BJ (cell line): ENCODE data around the gene TLDC2. TPM values are rescaled to one million over a fixed set of nuclear protein-coding genes. Genes with fewer than 3 reads are reported as not detected.

Experiments
- CTCF ChIA-PET: fragments of 350-600 bp; formaldehyde crosslinking; extraction: SDS; loops from one replicate; lab custom pipeline; 2021; ENCODE audit warnings: antibody characterized with exemption, inconsistent platforms; lab: Yijun Ruan, JAX
- POLR2A ChIA-PET: fragments of 300-600 bp; sonication (Branson Sonifier 250); formaldehyde crosslinking; extraction: SDS; loops from one replicate; lab custom pipeline; 2021; ENCODE audit warnings: antibody characterized with exemption; lab: Charles Lee
- DNase-seq: peaks from one replicate; pipeline ENCODE4 v3.0.0-alpha.2; 2011; ENCODE audit warnings: low read depth
- H3K27me3 ChIP-seq: 2 replicates; pipeline ENCODE4 v1.6.0; 2011; ENCODE audit warnings: low read length; ENCODE audit not compliant: control insufficient read depth, insufficient read depth
- H3K36me3 ChIP-seq: 2 replicates; pipeline ENCODE4 v1.5.1; 2011; ENCODE audit warnings: low read length; ENCODE audit not compliant: control insufficient read depth, insufficient read depth
- H3K4me3 ChIP-seq: 2 replicates; pipeline ENCODE4 v1.5.1; 2011; ENCODE audit warnings: low read depth, mild to moderate bottlenecking, control low read depth, low read length
- polyA minus RNA-seq: library from RNA; depleted of rRNA, polyadenylated mRNA; stranded (reverse); fragments of >200 nt; gene quantifications from 2 replicates; pipeline ENCODE4 v1.2.3, GENCODE V29; 2011; rRNA and poly(A)+ RNA removed
- polyA plus RNA-seq: library from polyadenylated mRNA; depleted of rRNA; stranded (reverse); fragments of >200 nt; gene quantifications from 2 replicates; pipeline ENCODE4 v1.2.3, GENCODE V29; 2011; rRNA removed
- TF ChIP-seq, protein P1 (sequence below): IDR thresholded peaks from 2 replicates; pipeline ENCODE4 v1.5.1; 2011; ENCODE audit warnings: low read depth, mild to moderate bottlenecking, control low read depth, inconsistent platforms, low read length, moderate library complexity; ENCODE audit not compliant: insufficient read depth

TLDC2 gene
- polyA plus RNA-seq (0.37 and 0.54 TPM in 2 replicates), polyA minus RNA-seq (0.36 TPM in 1 of 2 replicates, not detected in the other)

DNA sequence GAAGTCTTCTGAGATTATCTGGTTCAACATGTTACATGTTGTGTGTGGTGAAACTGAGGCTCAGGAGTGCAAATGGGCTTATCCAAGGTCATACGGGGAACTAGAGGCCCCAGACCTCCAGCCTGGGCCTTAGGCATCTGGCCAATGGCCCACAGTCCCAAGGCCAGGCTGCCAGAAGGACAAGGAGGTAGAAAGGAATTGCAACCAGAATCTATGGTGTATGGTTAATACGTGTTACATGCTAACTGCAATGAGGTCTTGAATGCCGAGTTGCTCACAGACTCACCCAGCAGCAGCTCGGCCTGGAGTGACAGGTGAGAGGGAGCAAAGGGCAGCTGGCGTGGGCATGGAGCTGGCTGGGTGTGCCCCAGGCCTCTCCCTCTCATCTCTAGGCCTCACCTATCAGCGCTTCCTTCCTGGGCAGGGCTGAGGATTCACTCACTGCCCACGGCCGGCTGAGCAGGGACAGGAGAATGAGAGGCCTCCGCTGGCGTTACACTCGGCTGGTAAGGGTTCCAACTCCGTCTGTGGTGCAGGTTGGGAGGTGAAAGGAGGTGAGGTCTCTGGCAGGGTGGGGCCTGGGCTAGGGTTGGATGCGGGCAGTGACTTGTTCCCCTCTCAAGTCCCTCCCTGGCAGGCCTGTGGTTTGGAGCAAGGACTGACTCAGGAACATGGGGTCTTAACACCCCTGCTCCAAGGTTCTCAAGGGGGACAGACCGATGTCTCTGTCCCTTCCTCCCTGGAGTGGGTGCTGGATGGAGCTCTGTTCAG lies at the start of gene TLDC2:
TLDC2 (plus strand) TSS at position 437 of the 771 bp plus-strand sequence; CDS start at position 474, 37 bp downstream.
- POLR2A ChIA-PET = interaction anchor here (0.7 kb wide), 1 partner anchor 40 kb away, joined by 14 read pairs; no protein-coding TSS in a partner anchor
- TF ChIP-seq, protein P1, sequence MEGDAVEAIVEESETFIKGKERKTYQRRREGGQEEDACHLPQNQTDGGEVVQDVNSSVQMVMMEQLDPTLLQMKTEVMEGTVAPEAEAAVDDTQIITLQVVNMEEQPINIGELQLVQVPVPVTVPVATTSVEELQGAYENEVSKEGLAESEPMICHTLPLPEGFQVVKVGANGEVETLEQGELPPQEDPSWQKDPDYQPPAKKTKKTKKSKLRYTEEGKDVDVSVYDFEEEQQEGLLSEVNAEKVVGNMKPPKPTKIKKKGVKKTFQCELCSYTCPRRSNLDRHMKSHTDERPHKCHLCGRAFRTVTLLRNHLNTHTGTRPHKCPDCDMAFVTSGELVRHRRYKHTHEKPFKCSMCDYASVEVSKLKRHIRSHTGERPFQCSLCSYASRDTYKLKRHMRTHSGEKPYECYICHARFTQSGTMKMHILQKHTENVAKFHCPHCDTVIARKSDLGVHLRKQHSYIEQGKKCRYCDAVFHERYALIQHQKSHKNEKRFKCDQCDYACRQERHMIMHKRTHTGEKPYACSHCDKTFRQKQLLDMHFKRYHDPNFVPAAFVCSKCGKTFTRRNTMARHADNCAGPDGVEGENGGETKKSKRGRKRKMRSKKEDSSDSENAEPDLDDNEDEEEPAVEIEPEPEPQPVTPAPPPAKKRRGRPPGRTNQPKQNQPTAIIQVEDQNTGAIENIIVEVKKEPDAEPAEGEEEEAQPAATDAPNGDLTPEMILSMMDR = no peak
- no peak for DNase-seq
- H3K27me3 ChIP-seq = peaks cover 2% of the 10 kb centered on the region; the same call in 1 of the 2 replicates
- CTCF ChIA-PET = interaction anchor here (1.1 to 1.9 kb wide), 3 partner anchors 9 to 12 kb away, joined by 3 to 7 read pairs (median 3); a partner anchor contains a TSS
- H3K36me3 ChIP-seq = no peaks in the 10 kb centered on the region
- no peak within 1 kb of the TSS for H3K4me3 ChIP-seq

DNA sequence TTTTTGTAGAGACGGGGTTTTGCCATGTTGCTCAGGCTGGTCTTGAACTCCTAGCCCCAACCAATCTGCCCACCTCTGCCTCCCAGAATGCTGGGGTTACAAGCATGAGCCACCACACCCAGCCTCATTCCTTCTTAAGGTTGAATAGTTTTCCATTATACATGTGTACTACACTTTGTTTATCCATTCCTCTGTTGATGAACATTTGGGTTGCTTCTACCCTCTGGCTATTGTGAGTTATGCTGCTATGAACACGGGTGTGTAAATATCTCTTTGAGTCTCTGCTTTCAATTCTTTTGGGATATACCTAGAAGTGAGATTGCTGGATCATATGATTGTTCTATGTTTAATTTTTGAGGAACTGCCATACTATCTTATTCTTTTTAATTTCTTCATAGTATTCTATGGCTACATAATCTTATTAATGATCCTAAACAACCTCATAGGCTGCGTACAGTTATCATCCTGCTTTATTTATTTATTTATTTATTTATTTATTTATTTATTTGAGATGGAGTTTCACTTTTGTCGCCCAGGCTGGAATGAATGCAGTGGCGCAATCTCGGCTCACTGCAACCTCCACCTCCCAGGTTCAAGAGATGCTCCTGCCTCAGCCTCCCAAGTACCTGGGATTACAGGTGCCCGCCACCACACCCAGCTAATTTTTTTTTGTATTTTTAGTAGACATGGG lies 49.2 kb upstream of the TLDC2 start:
- H3K27me3 ChIP-seq = no peaks in the 10 kb centered on the region
- ChIA-PET POLR2A (no interaction called here), CTCF (interaction anchor here (1.5 kb wide), 1 partner anchor 38 kb away, joined by 3 read pairs; no protein-coding TSS in a partner anchor)
- H3K4me3 ChIP-seq = no peak overlapping the region
- no peak for DNase-seq
- TF ChIP-seq, protein P1 = no peak
- H3K36me3 ChIP-seq = peaks cover 17% of the 10 kb centered on the region

DNA sequence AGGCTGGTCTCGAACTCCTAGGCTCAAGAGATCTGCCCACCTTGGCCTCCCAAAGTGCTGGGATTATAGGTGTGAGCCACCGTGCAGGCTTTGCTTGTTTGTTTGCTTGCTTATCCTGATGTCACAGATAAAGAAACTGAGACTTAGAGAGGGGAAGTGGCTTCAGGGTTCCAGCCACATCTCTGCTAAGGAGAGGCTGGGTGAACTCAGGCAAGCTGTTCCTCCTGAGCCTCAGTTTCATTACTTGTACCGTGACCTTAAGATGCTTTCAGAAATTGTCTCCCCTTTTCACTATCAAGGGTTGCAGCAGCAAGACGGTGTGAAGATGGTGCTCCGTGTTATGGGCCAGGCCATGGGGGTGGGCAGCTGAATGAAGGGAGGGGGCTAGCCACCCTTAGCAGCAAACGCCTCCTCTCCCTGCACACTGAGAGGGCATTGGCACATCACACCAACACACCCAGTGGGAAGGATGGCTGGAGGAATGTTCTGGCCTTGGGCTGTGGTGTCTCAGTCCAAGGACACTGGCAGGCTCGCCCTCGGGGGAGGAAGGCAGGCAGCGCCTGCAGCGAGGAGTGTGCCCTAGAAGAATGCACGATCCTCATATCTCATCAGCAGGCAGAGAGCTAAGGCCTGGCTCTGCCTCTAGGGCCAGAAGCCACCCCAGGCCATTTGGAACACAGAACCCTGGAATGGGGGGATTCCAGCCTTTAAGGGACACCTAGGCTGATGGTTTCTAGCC lies 48.2 kb upstream of the TLDC2 start:
- ChIA-PET POLR2A (no interaction called here), CTCF (no interaction called here)
- TF ChIP-seq, protein P1 = no peak
- no peak overlapping the region for H3K4me3 ChIP-seq
- no peak for DNase-seq
- no peaks in the 10 kb centered on the region for H3K27me3 ChIP-seq
- peaks cover 17% of the 10 kb centered on the region for H3K36me3 ChIP-seq

DNA sequence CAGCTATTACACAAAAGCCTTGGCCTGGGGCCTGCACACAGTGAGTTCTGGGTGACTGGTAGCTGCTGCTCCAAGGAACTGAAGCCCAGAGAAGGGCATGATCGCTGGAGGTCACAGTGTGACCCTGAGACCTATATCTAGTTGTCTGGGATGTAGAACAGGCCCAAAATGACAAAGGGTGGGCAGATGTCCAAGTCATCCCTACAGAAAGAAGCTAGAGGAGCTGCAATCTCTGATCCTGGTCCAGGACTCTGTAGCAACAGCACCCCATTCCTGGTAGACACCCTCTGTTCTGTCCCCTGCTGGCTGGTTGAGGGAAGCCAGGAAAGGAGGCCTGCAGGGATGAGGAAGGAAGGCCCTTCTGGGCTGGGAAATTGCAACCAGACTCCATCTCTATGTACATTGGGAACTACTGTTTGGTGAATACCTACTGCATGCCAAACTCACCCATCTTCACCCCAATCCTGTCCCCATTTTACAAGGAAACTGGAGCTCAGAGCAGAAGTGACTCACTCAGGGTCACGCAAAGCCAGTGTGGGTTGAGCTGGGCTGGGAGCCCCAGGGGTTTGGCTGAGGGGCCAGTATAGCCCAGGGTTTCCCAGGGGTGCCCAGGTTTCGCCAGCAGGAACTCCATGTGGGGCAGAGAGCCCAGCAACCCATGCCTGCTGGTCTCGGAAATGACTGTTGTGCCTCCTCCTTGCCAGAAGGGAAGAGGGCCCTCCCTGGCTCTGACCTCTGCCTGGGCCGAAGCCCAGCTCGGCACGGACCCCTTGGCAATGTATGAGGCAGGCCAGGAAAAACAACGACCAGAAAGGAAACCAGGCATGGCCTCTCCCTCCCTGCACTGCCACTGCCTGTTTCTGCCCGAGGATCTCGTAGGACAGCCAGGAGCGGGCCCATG lies 44.9 kb upstream of the TLDC2 start:
- Histone ChIP-seq H3K36me3 (peaks cover 13% of the 10 kb centered on the region), H3K27me3 (no peaks in the 10 kb centered on the region), H3K4me3 (no peak overlapping the region)
- POLR2A ChIA-PET = interaction anchor here (0.9 kb wide), 1 partner anchor 31 kb away, joined by 3 read pairs; no protein-coding TSS in a partner anchor
- TF ChIP-seq, protein P1 = peak; percentile 65
- DNase-seq = no peak
- CTCF ChIA-PET = interaction anchor here (0.9 to 1.7 kb wide), 8 partner anchors 9 to 56 kb away, joined by 3 to 9 read pairs (median 4); a partner anchor contains a TSS
